Omental fat pad (tissue), 4 donors: ENCODE data around the gene PGM2L1. TPM values are rescaled to one million over a fixed set of nuclear protein-coding genes. Genes with fewer than 3 reads are reported as not detected.

Experiments
- ATAC-seq: fragments of 150-250 bp; one replicate; pipeline ENCODE4 v1.9.1; 2016; ENCODE audit warnings: mild to moderate bottlenecking, moderate library complexity; ENCODE audit not compliant: low FRiP score
- DNase-seq: peaks from one replicate; pipeline ENCODE4 v3.0.0-alpha.2; 2019; ENCODE audit warnings: low spot score
- CTCF ChIP-seq, 3 donors: fragments of 450-650 bp; IDR thresholded peaks; one replicate each; pipeline ENCODE4 v1.5.1; 2016 to 2017; ENCODE audit warnings: antibody characterized with exemption in 3 of 3, mild to moderate bottlenecking in 3 of 3, moderate library complexity in 2 of 3
- total RNA-seq, 4 donors: library from RNA; depleted of rRNA; stranded (reverse); fragments of >200 nt; gene quantifications; one replicate each; pipeline ENCODE4 v1.1.0, GENCODE V29; 2016

The PGM2L1 gene
- total RNA-seq, 4 donors from 2014 or later = 2.7 to 4.5 (median 3.1) TPM

DNA sequence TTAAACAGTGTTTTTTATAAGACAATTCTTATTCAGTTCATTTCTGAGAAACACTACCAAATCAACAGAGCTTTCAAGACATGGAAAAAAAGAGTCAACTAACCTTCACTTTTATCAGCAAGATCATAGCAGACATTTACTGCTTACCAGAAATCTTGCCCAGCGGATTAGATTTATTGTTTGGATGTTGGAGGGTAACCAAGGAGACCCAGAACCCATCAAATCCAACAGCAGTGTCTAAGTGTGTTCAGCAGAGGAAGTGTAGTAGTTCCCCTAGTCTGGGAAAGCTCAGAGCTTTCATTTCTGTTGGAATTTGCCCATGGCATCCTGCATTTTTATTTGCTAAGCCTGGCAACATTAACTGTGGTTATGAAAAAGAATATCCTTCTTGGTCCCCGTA is 2.4 kb upstream of the PGM2L1 start:
- DNase-seq (no peak), ATAC-seq (no peak)
- TF ChIP-seq CTCF (IDR thresholded peaks at IDR 0.05) = no peak

- TF ChIP-seq CTCF (IDR thresholded peaks at IDR 0.05) = no peak
- DNase-seq (no peak), ATAC-seq (peak; percentile 12)
These were observed 561 bp downstream of the PGM2L1 start for GRCh38 chr11:74397501-74398243.

DNA sequence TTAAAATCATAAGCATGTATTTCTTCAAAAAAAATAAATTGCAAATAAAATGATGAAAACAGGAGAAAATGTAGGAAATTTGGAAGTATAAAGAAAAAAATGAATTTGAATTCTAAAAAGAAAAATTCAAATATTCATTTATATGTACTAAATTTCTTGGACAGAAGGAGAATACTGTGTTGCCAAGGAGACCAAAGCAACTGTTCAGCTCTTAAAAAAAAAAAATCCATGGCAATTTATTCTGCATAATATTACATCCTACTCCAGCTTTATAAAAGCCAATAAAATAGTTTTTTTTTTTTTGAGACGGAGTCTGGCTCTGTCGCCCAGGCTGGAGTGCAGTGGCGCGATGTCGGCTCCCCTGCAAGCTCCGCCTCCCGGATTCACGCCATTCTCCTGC is 6.0 kb downstream of the PGM2L1 start:
- TF ChIP-seq CTCF (IDR thresholded peaks at IDR 0.05) = no peak
- no peak for ATAC-seq

GRCh38 chr11:74391193-74391592 is 7.0 kb downstream of the PGM2L1 start:
- TF ChIP-seq CTCF (IDR thresholded peaks at IDR 0.05) = no peak
- no peak for ATAC-seq
- DNase-seq = no peak

More for the DNA sequence above, 6.0 kb downstream of the PGM2L1 start:
- DNase-seq = no peak

DNA sequence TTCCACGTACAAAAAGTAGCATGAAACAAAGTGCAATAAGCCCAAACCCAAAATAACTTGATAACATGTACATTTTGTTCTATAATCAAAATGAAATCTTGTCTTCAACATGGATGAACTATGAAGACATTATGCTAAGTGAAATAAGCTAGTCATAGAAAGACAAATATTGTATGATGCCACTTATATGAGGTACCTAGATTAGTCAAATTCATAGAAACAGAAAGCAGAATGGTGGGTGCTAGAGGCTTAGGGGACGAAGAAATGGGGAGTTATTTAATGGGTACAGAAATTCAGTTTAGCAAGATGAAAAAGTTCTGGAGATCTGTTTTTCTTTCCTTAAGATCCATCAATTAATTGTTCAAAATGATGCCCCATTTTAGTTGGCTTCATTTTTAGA is 7.5 kb downstream of the PGM2L1 start:
- TF ChIP-seq CTCF (IDR thresholded peaks at IDR 0.05) = no peak
- no peak for ATAC-seq
- DNase-seq = no peak

GRCh38 chr11:74388678-74389327 is 9.4 kb downstream of the PGM2L1 start:
- ATAC-seq (no peak), DNase-seq (peak; percentile 51)
- TF ChIP-seq CTCF (IDR thresholded peaks at IDR 0.05) = no peak

GRCh38 chr11:74384641-74385040 is 13.6 kb downstream of the PGM2L1 start:
- DNase-seq (no peak), ATAC-seq (no peak)
- no peak for TF ChIP-seq CTCF (IDR thresholded peaks at IDR 0.05)
